ENCODE data around the gene MED13L. TPM values are rescaled to one million over a fixed set of nuclear protein-coding genes. Genes with fewer than 3 reads are reported as not detected.

The MED13L gene
- total and polyA plus RNA-seq, 4 donors, result 7.9 to 94.0 (median 37.7) TPM

GRCh38 chr12:116137318-116137717 is 140.2 kb downstream of the MED13L start:
- H3K27me3 ChIP-seq (ENCODE audit: control insufficient read depth in 4 of 4, insufficient read depth in 4 of 4, low read length in 3 of 4), result no peaks in the 10 kb centered on the region
- H3K36me3 ChIP-seq (ENCODE audit: control insufficient read depth in 4 of 4, insufficient read depth in 3 of 4, low read depth in 1 of 4, low read length in 3 of 4), result no peaks in the 10 kb centered on the region
- H3K9me3 ChIP-seq (ENCODE audit: control insufficient read depth in 4 of 4, low read length in 3 of 4), result no peaks in the 10 kb centered on the region
- TF ChIP-seq JUND (IDR thresholded peaks at IDR 0.05), result no peak
- no peak for TF ChIP-seq HNF4G (IDR thresholded peaks at IDR 0.05)
- peaks cover 7 to 41% (median 27%) of the 10 kb centered on the region in 4 donors for H3K4me1 ChIP-seq (ENCODE audit: control insufficient read depth in 4 of 4, insufficient read depth in 4 of 4, low read length in 3 of 4)
- H3K9ac ChIP-seq (ENCODE audit: low read depth in 1 of 2, low read length in 2 of 2), result no peak overlapping the region
- no peak overlapping the region for H3K4me3 ChIP-seq (ENCODE audit: low read depth in 1 of 3, low read length in 3 of 3)
- no peak overlapping the region for H3K27ac ChIP-seq (ENCODE audit: low read depth in 1 of 2, low read length in 2 of 2)
- 48% methylated on average over 2 of the region's 2 CpGs for WGBS
- DNase-seq (ENCODE audit: low spot score), result no peak

GRCh38 chr12:116136340-116136739 is 141.2 kb downstream of the MED13L start:
- Histone ChIP-seq H3K9me3 (ENCODE audit: control insufficient read depth in 4 of 4, low read length in 3 of 4) (no peaks in the 10 kb centered on the region), H3K36me3 (ENCODE audit: control insufficient read depth in 4 of 4, insufficient read depth in 3 of 4, low read depth in 1 of 4, low read length in 3 of 4) (no peaks in the 10 kb centered on the region), H3K27me3 (ENCODE audit: control insufficient read depth in 4 of 4, insufficient read depth in 4 of 4, low read length in 3 of 4) (no peaks in the 10 kb centered on the region), H3K4me1 (ENCODE audit: control insufficient read depth in 4 of 4, insufficient read depth in 4 of 4, low read length in 3 of 4) (peaks cover 2 to 42% (median 28%) of the 10 kb centered on the region in 4 donors), H3K9ac (ENCODE audit: low read depth in 1 of 2, low read length in 2 of 2) (no peak overlapping the region), H3K27ac (ENCODE audit: low read depth in 1 of 2, low read length in 2 of 2) (no peak overlapping the region), H3K4me3 (ENCODE audit: low read depth in 1 of 3, low read length in 3 of 3) (no peak overlapping the region)
- 87% methylated on average over 3 of the region's 3 CpGs for WGBS
- DNase-seq (ENCODE audit: low spot score), result no peak
- TF ChIP-seq CTCF (IDR thresholded peaks at IDR 0.05; ENCODE audit: low read depth, low read length, missing input control) (no peak), YY1 (IDR thresholded peaks at IDR 0.05) (no peak), HNF4A (conservative IDR thresholded peaks at IDR 0.05) (no peak), FOXA2 (IDR thresholded peaks at IDR 0.05) (no peak), RAD21 (IDR thresholded peaks at IDR 0.05) (no peak), ATF3 (IDR thresholded peaks at IDR 0.05) (no peak), NR2F2 (IDR thresholded peaks at IDR 0.05) (no peak)

- H3K36me3 ChIP-seq (ENCODE audit: control insufficient read depth in 4 of 4, insufficient read depth in 3 of 4, low read depth in 1 of 4, low read length in 3 of 4), result no peaks in the 10 kb centered on the region
- H3K4me1 ChIP-seq (ENCODE audit: control insufficient read depth in 4 of 4, insufficient read depth in 4 of 4, low read length in 3 of 4), result peaks cover 2 to 47% (median 31%) of the 10 kb centered on the region in 4 donors
- H3K27me3 ChIP-seq (ENCODE audit: control insufficient read depth in 4 of 4, insufficient read depth in 4 of 4, low read length in 3 of 4), result no peaks in the 10 kb centered on the region
- H3K9ac ChIP-seq (ENCODE audit: low read depth in 1 of 2, low read length in 2 of 2), result no peak overlapping the region
- H3K9me3 ChIP-seq (ENCODE audit: control insufficient read depth in 4 of 4, low read length in 3 of 4), result no peaks in the 10 kb centered on the region
- no peak overlapping the region for H3K27ac ChIP-seq (ENCODE audit: low read depth in 1 of 2, low read length in 2 of 2)
- no peak for DNase-seq (ENCODE audit: low spot score)
- H3K4me3 ChIP-seq (ENCODE audit: low read depth in 1 of 3, low read length in 3 of 3), result no peak overlapping the region
- WGBS, result 66% methylated on average over 3 of the region's 3 CpGs
- TF ChIP-seq NR2F2 (IDR thresholded peaks at IDR 0.05) (no peak), EGR1 (IDR thresholded peaks at IDR 0.05; ENCODE audit: low read depth in 2 of 2) (no peak), MAX (IDR thresholded peaks at IDR 0.05) (no peak), ZBTB33 (IDR thresholded peaks at IDR 0.05) (no peak), CTCF (IDR thresholded peaks at IDR 0.05; ENCODE audit: low read depth, low read length, missing input control) (no peak), FOXA1 (IDR thresholded peaks at IDR 0.05) (no peak), TAF1 (conservative IDR thresholded peaks at IDR 0.05) (no peak), ATF3 (IDR thresholded peaks at IDR 0.05) (no peak), FOXA2 (IDR thresholded peaks at IDR 0.05) (no peak), RXRA (IDR thresholded peaks at IDR 0.05) (no peak), GABPA (IDR thresholded peaks at IDR 0.05 in 1 of 2, conservative IDR thresholded peaks at IDR 0.05 in 1 of 2) (no peak), SP1 (IDR thresholded peaks at IDR 0.05) (no peak)
Observed at GRCh38 chr12:116135209-116135930, 142.1 kb downstream of the MED13L start.
